HG02623 (cell line): ENCODE measurements around the gene TNNI3.
"Not testable (repeated sequence)": the region's sequence is repeated elsewhere in the genome, so short reads cannot be mapped to it uniquely, and the experiment has no call there.

Experiments
- ATAC-seq: cut with Tn5 transposase; IDR thresholded peaks from one replicate; pipeline ENCODE4 v1.9.1; 2021; ENCODE audit warnings: moderate library complexity; ENCODE audit not compliant: unreplicated experiment

The TNNI3 gene

DNA sequence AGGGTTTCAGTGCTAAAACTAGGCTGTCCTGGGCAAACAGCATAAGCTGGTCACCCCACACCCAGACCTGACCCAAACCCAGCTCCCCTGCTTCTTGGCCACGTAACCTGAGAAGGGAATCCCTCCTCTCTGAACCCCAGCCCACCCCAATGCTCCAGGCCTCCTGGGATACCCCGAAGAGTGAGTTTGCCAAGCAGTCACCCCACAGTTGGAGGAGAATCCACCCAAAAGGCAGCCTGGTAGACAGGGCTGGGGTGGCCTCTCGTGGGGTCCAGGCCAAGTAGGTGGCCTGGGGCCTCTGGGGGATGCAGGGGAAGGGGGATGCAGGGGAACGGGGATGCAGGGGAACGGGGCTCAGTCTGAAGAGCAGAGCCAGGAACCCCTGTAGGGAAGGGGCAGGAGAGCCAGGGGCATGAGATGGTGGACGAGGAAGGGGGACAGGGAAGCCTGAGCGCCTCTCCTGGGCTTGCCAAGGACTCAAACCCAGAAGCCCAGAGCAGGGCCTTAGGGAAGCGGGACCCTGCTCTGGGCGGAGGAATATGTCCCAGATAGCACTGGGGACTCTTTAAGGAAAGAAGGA is 42.9 kb downstream of the TNNI3 start:
- no peak for ATAC-seq

DNA sequence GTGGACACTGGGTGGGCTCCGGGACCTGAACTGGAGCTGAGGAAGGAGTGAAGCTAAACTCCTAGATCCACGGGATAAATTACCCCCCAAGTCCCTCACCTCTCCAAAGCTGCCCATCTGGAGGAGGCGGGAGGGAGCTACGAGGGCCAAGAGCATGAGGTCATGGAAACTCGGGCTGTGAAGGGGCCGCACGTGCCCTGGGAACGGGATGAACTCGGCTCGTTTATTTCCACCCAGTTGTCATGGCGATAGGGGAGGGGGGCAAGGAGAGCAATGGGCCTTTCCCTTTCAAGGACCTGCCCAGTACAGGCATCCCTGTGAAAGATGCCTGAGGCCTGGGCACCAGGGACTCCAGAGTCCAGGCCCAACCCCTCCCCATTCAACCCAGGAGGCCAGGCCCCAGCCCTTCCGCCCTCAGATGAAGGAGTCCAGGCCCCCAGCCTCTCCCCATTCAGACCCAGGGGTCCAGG is 43.9 kb downstream of the TNNI3 start:
- no peak for ATAC-seq

- no peak for ATAC-seq
These were observed 44.6 kb downstream of the TNNI3 start for GRCh38 chr19:55112777-55113569.

DNA sequence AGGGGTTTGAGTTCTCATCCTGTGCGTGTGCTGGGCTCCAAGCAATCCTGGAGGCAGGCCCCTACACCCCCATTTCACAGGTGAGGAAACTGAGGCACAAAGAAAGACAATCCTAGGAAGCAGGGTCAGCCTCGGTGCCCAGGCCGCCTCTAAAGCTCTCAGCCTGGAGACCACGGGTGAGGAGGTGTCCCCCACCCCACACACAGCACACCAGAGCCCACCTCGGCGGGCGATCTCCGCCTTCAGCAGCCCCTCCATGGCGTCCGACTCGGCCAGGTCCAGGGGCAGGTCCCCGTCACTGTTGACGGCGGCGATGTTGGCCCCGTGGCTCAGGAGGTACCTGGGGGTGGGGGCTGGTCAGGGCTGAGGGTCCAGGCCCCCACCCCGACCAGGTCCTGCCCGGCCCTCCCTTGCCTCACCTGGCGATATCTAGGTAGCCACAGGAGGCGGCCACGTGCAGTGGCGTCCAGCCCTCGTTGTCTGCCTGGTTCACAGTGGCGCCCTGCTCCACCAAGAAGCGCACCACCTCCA is 45.2 kb downstream of the TNNI3 start:
- ATAC-seq, result no peak

DNA sequence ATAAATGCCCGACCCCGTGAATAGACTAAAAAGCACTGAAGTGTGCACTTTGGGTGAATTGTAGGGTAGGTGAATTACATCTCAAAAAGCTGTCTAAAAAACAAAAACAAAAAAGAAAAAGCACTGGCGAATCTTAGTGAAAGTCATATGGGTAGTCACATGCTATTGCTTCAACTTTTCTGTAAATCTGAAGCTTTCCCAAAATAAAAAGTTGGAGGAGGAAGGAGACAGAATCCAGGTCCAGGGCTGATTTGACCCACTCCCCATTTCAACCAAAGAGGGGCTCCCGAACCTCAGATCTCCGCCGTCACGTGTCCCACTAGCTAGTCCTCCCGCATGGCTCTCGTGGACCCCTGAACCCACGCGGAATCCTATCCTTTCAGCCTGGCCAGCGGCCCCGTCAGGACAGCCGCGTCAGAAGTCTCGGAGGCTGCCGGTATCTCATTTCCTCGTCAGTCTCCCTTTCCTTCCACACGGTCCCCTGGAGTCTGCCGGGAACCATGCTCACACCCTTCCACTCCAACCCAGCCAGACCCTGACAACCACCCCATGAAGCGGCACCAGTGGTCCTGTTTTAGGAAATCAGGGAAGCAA is 46.2 kb downstream of the TNNI3 start:
- no peak for ATAC-seq

DNA sequence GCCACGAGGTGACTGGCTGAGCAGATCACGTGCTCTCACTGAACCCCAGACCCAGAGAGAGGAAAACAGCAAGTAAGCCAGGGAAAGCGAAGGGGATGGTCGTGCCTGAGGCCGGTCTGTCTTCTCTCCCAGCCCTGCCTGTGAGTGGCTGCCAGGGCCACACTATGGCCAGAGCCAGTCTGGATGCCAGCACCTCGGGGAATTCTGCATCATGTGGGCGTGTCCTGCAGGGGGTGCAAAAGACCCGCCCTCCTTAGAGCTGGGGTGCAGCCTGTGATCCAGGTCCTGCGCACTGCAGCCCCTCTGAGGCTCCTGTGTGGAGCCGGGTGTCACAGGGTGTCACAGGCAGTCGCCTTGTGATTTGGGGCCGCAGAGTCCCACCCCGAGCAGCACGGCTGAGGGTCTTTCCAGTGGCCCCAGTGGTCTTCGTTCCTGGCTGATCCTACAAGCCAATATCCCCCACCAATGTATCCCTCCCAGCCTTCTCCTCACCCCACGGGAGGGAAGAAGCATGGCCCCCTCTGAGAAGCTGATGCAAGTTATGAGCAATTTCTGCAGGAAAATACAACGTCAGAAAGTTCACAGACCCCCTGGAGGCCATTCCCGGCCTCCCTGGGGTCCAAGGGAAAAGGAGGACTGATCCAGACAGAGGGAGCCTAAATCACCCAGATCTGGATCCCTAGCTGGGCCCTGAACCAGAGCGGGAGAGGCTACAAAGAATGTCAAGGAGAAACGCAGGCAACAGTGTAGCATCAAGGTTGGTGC is 47.8 kb downstream of the TNNI3 start:
- ATAC-seq, result no peak

DNA sequence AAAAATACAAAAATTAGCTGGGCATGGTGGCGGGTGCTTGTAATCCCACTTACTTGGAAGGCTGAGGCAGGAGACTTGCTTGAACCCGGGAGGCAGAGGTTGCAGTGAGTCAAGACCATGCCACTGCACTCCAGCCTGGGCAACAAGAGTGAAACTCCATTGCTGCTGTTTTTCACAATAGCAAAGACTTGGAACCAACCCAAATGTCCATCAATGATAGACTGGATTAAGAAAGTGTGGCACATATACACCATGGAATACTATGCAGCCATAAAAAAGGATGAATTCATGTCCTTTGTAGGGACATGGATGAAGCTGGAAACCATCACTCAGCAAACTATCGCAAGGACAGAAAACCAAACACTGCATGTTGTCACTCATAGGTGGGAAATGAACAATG is 50.3 kb downstream of the TNNI3 start:
- ATAC-seq, result not testable (repeated sequence)

- no peak for ATAC-seq
These were observed 50.9 kb downstream of the TNNI3 start for GRCh38 chr19:55106591-55106990.

- no peak for ATAC-seq
These were observed 52.3 kb downstream of the TNNI3 start for GRCh38 chr19:55105237-55105636.

DNA sequence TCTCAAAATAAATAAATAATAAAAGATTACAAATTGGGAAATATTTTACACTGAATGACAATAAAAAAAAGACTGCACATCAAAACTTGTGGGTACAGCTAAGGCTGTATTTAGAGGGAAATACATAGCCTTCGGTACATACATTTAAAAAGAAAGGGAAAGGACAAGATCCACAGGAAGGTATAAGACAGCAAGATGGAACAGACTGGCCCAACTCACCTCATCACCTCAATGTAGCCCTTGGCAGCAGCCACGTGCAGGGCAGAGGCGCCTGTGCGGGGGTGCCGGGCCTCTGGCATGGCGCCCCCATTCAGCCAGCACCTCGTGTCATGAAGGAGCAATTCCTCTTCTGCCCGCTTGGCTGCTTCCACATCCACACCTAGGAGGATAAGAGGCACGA is 54.3 kb downstream of the TNNI3 start:
- no peak for ATAC-seq
